ENCODE measurements around the gene ZNRF1. TPM values are rescaled to one million over a fixed set of nuclear protein-coding genes. Genes with fewer than 3 reads are reported as not detected.

ZNRF1 gene
- total and polyA plus RNA-seq, 2 of the 13 experiments (the other 11 are each of a cell fraction or from before 2014, with no cell fraction given), result 43.9 to 58.7 TPM

- TF ChIP-seq, protein P1, sequence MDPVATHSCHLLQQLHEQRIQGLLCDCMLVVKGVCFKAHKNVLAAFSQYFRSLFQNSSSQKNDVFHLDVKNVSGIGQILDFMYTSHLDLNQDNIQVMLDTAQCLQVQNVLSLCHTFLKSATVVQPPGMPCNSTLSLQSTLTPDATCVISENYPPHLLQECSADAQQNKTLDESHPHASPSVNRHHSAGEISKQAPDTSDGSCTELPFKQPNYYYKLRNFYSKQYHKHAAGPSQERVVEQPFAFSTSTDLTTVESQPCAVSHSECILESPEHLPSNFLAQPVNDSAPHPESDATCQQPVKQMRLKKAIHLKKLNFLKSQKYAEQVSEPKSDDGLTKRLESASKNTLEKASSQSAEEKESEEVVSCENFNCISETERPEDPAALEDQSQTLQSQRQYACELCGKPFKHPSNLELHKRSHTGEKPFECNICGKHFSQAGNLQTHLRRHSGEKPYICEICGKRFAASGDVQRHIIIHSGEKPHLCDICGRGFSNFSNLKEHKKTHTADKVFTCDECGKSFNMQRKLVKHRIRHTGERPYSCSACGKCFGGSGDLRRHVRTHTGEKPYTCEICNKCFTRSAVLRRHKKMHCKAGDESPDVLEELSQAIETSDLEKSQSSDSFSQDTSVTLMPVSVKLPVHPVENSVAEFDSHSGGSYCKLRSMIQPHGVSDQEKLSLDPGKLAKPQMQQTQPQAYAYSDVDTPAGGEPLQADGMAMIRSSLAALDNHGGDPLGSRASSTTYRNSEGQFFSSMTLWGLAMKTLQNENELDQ (CRISPR knock-in tag; IDR thresholded peaks at IDR 0.05; ENCODE audit: borderline replicate concordance), result no peak
- TF ChIP-seq, protein P2, sequence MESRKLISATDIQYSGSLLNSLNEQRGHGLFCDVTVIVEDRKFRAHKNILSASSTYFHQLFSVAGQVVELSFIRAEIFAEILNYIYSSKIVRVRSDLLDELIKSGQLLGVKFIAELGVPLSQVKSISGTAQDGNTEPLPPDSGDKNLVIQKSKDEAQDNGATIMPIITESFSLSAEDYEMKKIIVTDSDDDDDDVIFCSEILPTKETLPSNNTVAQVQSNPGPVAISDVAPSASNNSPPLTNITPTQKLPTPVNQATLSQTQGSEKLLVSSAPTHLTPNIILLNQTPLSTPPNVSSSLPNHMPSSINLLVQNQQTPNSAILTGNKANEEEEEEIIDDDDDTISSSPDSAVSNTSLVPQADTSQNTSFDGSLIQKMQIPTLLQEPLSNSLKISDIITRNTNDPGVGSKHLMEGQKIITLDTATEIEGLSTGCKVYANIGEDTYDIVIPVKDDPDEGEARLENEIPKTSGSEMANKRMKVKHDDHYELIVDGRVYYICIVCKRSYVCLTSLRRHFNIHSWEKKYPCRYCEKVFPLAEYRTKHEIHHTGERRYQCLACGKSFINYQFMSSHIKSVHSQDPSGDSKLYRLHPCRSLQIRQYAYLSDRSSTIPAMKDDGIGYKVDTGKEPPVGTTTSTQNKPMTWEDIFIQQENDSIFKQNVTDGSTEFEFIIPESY (CRISPR knock-in tag; IDR thresholded peaks at IDR 0.05), result no peak
- TF ChIP-seq NCOR1 (IDR thresholded peaks at IDR 0.05; ENCODE audit: borderline replicate concordance, low read length) (peak; percentile 58; the same call in 1 of the 2 replicates), MTF2 (CRISPR knock-in tag; IDR thresholded peaks at IDR 0.05; ENCODE audit: borderline replicate concordance) (no peak), ZNF275 (CRISPR knock-in tag; IDR thresholded peaks at IDR 0.05; ENCODE audit: borderline replicate concordance) (no peak), PITX1 (CRISPR knock-in tag; IDR thresholded peaks at IDR 0.05) (peak; percentile 43; the same call in 1 of the 2 replicates), ZNF276 (CRISPR knock-in tag; IDR thresholded peaks at IDR 0.05; ENCODE audit: low read depth) (no peak; the same call in 1 of the 2 replicates), NFIC (IDR thresholded peaks at IDR 0.05; ENCODE audit: low read length) (peak; percentile 44; the same call in 1 of the 2 replicates), YEATS2 (CRISPR knock-in tag; IDR thresholded peaks at IDR 0.05; ENCODE audit: borderline replicate concordance) (no peak), DMTF1 (CRISPR knock-in tag; IDR thresholded peaks at IDR 0.05) (no peak), DDIT3 (CRISPR knock-in tag; IDR thresholded peaks at IDR 0.05) (no peak), AKAP8 (CRISPR knock-in tag; IDR thresholded peaks at IDR 0.05) (no peak), PRMT3 (CRISPR knock-in tag; IDR thresholded peaks at IDR 0.05; ENCODE audit: borderline replicate concordance, low read depth) (no peak)
- TF ChIP-seq, protein P3, sequence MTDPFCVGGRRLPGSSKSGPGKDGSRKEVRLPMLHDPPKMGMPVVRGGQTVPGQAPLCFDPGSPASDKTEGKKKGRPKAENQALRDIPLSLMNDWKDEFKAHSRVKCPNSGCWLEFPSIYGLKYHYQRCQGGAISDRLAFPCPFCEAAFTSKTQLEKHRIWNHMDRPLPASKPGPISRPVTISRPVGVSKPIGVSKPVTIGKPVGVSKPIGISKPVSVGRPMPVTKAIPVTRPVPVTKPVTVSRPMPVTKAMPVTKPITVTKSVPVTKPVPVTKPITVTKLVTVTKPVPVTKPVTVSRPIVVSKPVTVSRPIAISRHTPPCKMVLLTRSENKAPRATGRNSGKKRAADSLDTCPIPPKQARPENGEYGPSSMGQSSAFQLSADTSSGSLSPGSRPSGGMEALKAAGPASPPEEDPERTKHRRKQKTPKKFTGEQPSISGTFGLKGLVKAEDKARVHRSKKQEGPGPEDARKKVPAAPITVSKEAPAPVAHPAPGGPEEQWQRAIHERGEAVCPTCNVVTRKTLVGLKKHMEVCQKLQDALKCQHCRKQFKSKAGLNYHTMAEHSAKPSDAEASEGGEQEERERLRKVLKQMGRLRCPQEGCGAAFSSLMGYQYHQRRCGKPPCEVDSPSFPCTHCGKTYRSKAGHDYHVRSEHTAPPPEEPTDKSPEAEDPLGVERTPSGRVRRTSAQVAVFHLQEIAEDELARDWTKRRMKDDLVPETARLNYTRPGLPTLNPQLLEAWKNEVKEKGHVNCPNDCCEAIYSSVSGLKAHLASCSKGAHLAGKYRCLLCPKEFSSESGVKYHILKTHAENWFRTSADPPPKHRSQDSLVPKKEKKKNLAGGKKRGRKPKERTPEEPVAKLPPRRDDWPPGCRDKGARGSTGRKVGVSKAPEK (CRISPR knock-in tag; IDR thresholded peaks at IDR 0.05; ENCODE audit: borderline replicate concordance), result no peak
Measured at GRCh38 chr16:74998481-74999218, at the start of gene ZNRF1 (continued).

All from HepG2 (cell line).